ENCODE results near the gene ABTB1. TPM values are rescaled to one million over a fixed set of nuclear protein-coding genes. Genes with fewer than 3 reads are reported as not detected.

The ABTB1 gene
- total RNA-seq, 2 experiments from 2014 or later, result 9.7 to 10.6 TPM

GRCh38 chr3:127722091-127722784 is 49.5 kb downstream of the ABTB1 start:
- ATAC-seq (no peak), DNase-seq (no peak)
- POLR2A ChIA-PET, result no interaction called here
- intact Hi-C loops (cut with micrococcal nuclease), result no loop called here
- peaks cover 3% of the 10 kb centered on the region for H3K27me3 Mint-ChIP-seq
- H3K36me3 Mint-ChIP-seq (ENCODE audit: low read depth), result no peaks in the 10 kb centered on the region
- H3K9me3 Mint-ChIP-seq, result no peaks in the 10 kb centered on the region
- TF ChIP-seq CTCF (IDR thresholded peaks at IDR 0.05), result no peak
- no peaks in the 10 kb centered on the region for H3K4me1 Mint-ChIP-seq (ENCODE audit: low read depth)
- H3K27ac Mint-ChIP-seq, result no peak overlapping the region
- H3K4me3 Mint-ChIP-seq, result no peak overlapping the region
- CTCF ChIA-PET, result no interaction called here

GRCh38 chr3:127723011-127723567 is 50.3 kb downstream of the ABTB1 start:
- no peak for ATAC-seq
- Mint-ChIP-seq H3K9me3 (no peaks in the 10 kb centered on the region), H3K27ac (no peak overlapping the region), H3K4me3 (no peak overlapping the region), H3K27me3 (peaks cover 3% of the 10 kb centered on the region), H3K36me3 (ENCODE audit: low read depth) (no peaks in the 10 kb centered on the region), H3K4me1 (ENCODE audit: low read depth) (no peaks in the 10 kb centered on the region)
- no peak for DNase-seq
- intact Hi-C loops (cut with micrococcal nuclease), result no loop called here
- CTCF ChIA-PET, result no interaction called here
- POLR2A ChIA-PET, result no interaction called here
- no peak for TF ChIP-seq CTCF (IDR thresholded peaks at IDR 0.05)

- peaks cover 3% of the 10 kb centered on the region for H3K27me3 Mint-ChIP-seq
- ATAC-seq, result no peak
- ChIA-PET POLR2A (interaction anchor here (0.6 kb wide), 1 partner anchor 313 kb away, joined by 3 read pairs; no protein-coding TSS in a partner anchor), CTCF (no interaction called here)
- no peaks in the 10 kb centered on the region for H3K4me1 Mint-ChIP-seq (ENCODE audit: low read depth)
- intact Hi-C loops (cut with micrococcal nuclease), result no loop called here
- no peaks in the 10 kb centered on the region for H3K9me3 Mint-ChIP-seq
- no peaks in the 10 kb centered on the region for H3K36me3 Mint-ChIP-seq (ENCODE audit: low read depth)
- no peak overlapping the region for H3K4me3 Mint-ChIP-seq
- TF ChIP-seq CTCF (IDR thresholded peaks at IDR 0.05), result no peak
- no peak overlapping the region for H3K27ac Mint-ChIP-seq
- DNase-seq, result no peak
These were observed 54.1 kb downstream of the ABTB1 start for GRCh38 chr3:127726894-127727293.

- POLR2A ChIA-PET, result no interaction called here
These were observed 55.8 kb downstream of the ABTB1 start for GRCh38 chr3:127728417-127729015.

More at GRCh38 chr3:127728417-127729015, 55.8 kb downstream of the ABTB1 start:
- peaks cover 5% of the 10 kb centered on the region for H3K27me3 Mint-ChIP-seq
- intact Hi-C loops (cut with micrococcal nuclease), result no loop called here
- no peaks in the 10 kb centered on the region for H3K9me3 Mint-ChIP-seq
- DNase-seq (no peak), ATAC-seq (no peak)
- H3K27ac Mint-ChIP-seq, result no peak overlapping the region
- H3K4me1 Mint-ChIP-seq (ENCODE audit: low read depth), result no peaks in the 10 kb centered on the region
- CTCF ChIA-PET, result no interaction called here
- H3K4me3 Mint-ChIP-seq, result no peak overlapping the region
- no peaks in the 10 kb centered on the region for H3K36me3 Mint-ChIP-seq (ENCODE audit: low read depth)
- TF ChIP-seq CTCF (IDR thresholded peaks at IDR 0.05), result no peak
